Natural killer cell (primary cell): ENCODE measurements around the gene COG6. TPM values are rescaled to one million over a fixed set of nuclear protein-coding genes. Genes with fewer than 3 reads are reported as not detected.

Source experiments
- ATAC-seq, 3 donors: fragments of 150-1000 bp in 2 of 3; fragments of 200-7000 bp in 1 of 3; cut with Tn5 transposase; 1 replicate in 1 of 3; 2 replicates in 2 of 3; pipeline ENCODE4 v1.10.0; 2021; ENCODE audit warnings: mild to moderate bottlenecking in 2 of 3, moderate library complexity in 2 of 3
- DNase-seq, 2 donors: peaks; one replicate each; pipeline versions ENCODE4 v3.0.0 to v3.0.0-alpha.2; 2013 to 2021; ENCODE audit warnings: mixed read lengths in 1 of 2
- H3K27ac ChIP-seq: one replicate; pipeline ENCODE4 v1.5.1; 2013; ENCODE audit warnings: mild to moderate bottlenecking, low read length
- H3K27me3 ChIP-seq: one replicate; pipeline ENCODE4 v1.6.1; 2013; ENCODE audit warnings: low read length; ENCODE audit not compliant: control insufficient read depth, insufficient read depth
- H3K36me3 ChIP-seq: one replicate; pipeline ENCODE4 v1.6.1; 2013; ENCODE audit warnings: low read length; ENCODE audit not compliant: control insufficient read depth, insufficient read depth
- H3K4me1 ChIP-seq: one replicate; pipeline ENCODE4 v1.6.1; 2013; ENCODE audit warnings: low read length; ENCODE audit not compliant: control insufficient read depth, insufficient read depth
- H3K4me3 ChIP-seq: one replicate; pipeline ENCODE4 v1.5.1; 2013; ENCODE audit warnings: low read length
- H3K9me3 ChIP-seq: one replicate; pipeline ENCODE4 v1.6.1; 2013; ENCODE audit warnings: low read length; ENCODE audit not compliant: control insufficient read depth, insufficient read depth
- H3K27ac Mint-ChIP-seq, 2 donors: one replicate each; pipeline ENCODE4 v1.8.0; 2022; ENCODE audit warnings: mild to moderate bottlenecking in 2 of 2, mixed read lengths in 2 of 2, moderate library complexity in 1 of 2
- H3K27me3 Mint-ChIP-seq, 2 donors: one replicate each; pipeline ENCODE4 v1.8.0; 2022; ENCODE audit warnings: low read depth in 2 of 2, mixed read lengths in 2 of 2
- H3K36me3 Mint-ChIP-seq: one replicate; pipeline ENCODE4 v1.8.0; 2022; ENCODE audit warnings: mixed read lengths
- H3K4me1 Mint-ChIP-seq, 2 donors: one replicate each; pipeline ENCODE4 v1.8.0; 2022; ENCODE audit warnings: mixed read lengths in 2 of 2
- H3K4me3 Mint-ChIP-seq: one replicate; pipeline ENCODE4 v1.8.0; 2022; ENCODE audit warnings: mild to moderate bottlenecking, moderate library complexity, mixed read lengths
- H3K9me3 Mint-ChIP-seq, 2 donors: one replicate each; pipeline ENCODE4 v1.8.0; 2022; ENCODE audit warnings: mixed read lengths in 2 of 2
- CTCF ChIP-seq: fragments of 200-600 bp; IDR thresholded peaks from one replicate; pipeline ENCODE4 v1.8.0; 2022; ENCODE audit warnings: antibody characterized with exemption
- WGBS: methylation state at CpG from one replicate; pipeline ENCODE4 v1.1.7; 2013; ENCODE audit warnings: missing lambda C conversion rate; ENCODE audit not compliant: insufficient coverage; 5-methylcytosine and 5-hydroxymethylcytosine counted together
- intact Hi-C: fragments of 100-400 bp; cut with micrococcal nuclease; formaldehyde crosslinking; loops from one replicate; pipeline ENCODE4 v1.14.2; 2022
- total RNA-seq, 4 donors: library from RNA; stranded (reverse); fragments of 120-200 nt in 1 of 4; gene quantifications; one replicate each; pipeline versions ENCODE4 v1.2.3 to v1.2.4, GENCODE V29; 2013 to 2022

COG6 gene
- total RNA-seq, 3 donors from 2014 or later (not counting 1 experiment from before 2014, with no cell fraction given): 30.2 to 36.0 (median 32.3) TPM

DNA sequence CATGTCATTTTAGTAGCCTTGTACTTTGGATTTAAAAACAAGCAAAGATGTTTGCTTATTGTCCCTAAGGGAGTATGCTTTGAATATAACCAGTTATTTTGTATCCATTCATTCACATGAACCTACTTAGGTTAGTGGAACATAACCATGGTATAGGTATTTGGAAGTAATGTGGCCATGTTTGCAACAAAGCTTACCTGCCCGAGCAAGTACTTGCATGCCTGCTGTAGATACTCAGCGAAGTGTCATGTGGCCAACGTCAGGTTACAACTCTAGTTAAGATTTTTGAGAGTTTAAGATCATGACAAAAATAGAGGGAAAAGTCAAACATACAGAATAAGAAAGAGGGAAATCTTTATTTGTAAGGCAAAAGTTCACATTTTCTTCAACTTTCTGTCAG is 57.2 kb downstream of the COG6 start:
- no peak for ATAC-seq
- no peaks in the 10 kb centered on the region for H3K27me3 Mint-ChIP-seq
- H3K4me1 Mint-ChIP-seq: no peaks in the 10 kb centered on the region
- Histone ChIP-seq H3K27me3 (no peaks in the 10 kb centered on the region), H3K4me3 (no peak overlapping the region), H3K4me1 (no peaks in the 10 kb centered on the region), H3K36me3 (no peaks in the 10 kb centered on the region), H3K27ac (no peak overlapping the region), H3K9me3 (no peaks in the 10 kb centered on the region)
- intact Hi-C loops: no loop called here
- no peak overlapping the region for H3K27ac Mint-ChIP-seq
- H3K4me3 Mint-ChIP-seq: no peak overlapping the region
- H3K9me3 Mint-ChIP-seq: peaks cover 0 to 2% of the 10 kb centered on the region in 2 donors
- DNase-seq: no peak
- TF ChIP-seq CTCF: no peak
- H3K36me3 Mint-ChIP-seq: peaks cover 34% of the 10 kb centered on the region
- WGBS: 99% methylated on average over 3 of the region's 3 CpGs

GRCh38 chr13:39729156-39729555 is 73.7 kb downstream of the COG6 start:
- Mint-ChIP-seq H3K36me3 (peaks cover 39% of the 10 kb centered on the region), H3K27me3 (no peaks in the 10 kb centered on the region), H3K4me1 (no peaks in the 10 kb centered on the region), H3K9me3 (no peaks in the 10 kb centered on the region), H3K4me3 (no peak overlapping the region), H3K27ac (no peak overlapping the region)
- Histone ChIP-seq H3K9me3 (no peaks in the 10 kb centered on the region), H3K4me3 (no peak overlapping the region), H3K27me3 (no peaks in the 10 kb centered on the region), H3K27ac (no peak overlapping the region), H3K36me3 (peaks cover 41% of the 10 kb centered on the region), H3K4me1 (no peaks in the 10 kb centered on the region)
- DNase-seq: no peak
- 100% methylated on average over 2 of the region's 3 CpGs for WGBS
- ATAC-seq: no peak
- intact Hi-C loops: no loop called here
- TF ChIP-seq CTCF: no peak

GRCh38 chr13:39734952-39735351 is 79.5 kb downstream of the COG6 start:
- H3K9me3 Mint-ChIP-seq: no peaks in the 10 kb centered on the region

More at GRCh38 chr13:39734952-39735351, 79.5 kb downstream of the COG6 start:
- DNase-seq (no peak), ATAC-seq (no peak)
- no peak overlapping the region for H3K4me3 Mint-ChIP-seq
- Histone ChIP-seq H3K4me3 (no peak overlapping the region), H3K27ac (no peak overlapping the region), H3K9me3 (no peaks in the 10 kb centered on the region), H3K27me3 (no peaks in the 10 kb centered on the region), H3K4me1 (no peaks in the 10 kb centered on the region), H3K36me3 (peaks cover 16% of the 10 kb centered on the region)
- peaks cover 63% of the 10 kb centered on the region for H3K36me3 Mint-ChIP-seq
- TF ChIP-seq CTCF: no peak
- no peaks in the 10 kb centered on the region for H3K4me1 Mint-ChIP-seq
- H3K27ac Mint-ChIP-seq: peak overlapping the region in 1 of 2 donors; percentile 5
- H3K27me3 Mint-ChIP-seq: no peaks in the 10 kb centered on the region
- intact Hi-C loops: no loop called here
